NT2/D1 (cell line): ENCODE measurements around the gene P4HTM.

Experiments used
- YY1 ChIP-seq: IDR thresholded peaks from 2 replicates; pipeline ENCODE4 v1.6.1; 2011; ENCODE audit not compliant: insufficient read length, insufficient read depth
- ZNF274 ChIP-seq: IDR thresholded peaks from 2 replicates; pipeline ENCODE4 v1.6.1; 2011; ENCODE audit warnings: mild to moderate bottlenecking, low read depth, low read length

- no peak for TF ChIP-seq YY1
- TF ChIP-seq ZNF274 = no peak
Observed at GRCh38 chr3:49001155-49001554, 11.1 kb downstream of the P4HTM start.
